Activated CD4-positive, alpha-beta T cell treated with anti-CD3 and anti-CD28 coated beads, Interleukin-2, amount 50 U/mL, for 4 hours (primary cell): Measurements from ENCODE around the gene MXD1.

Experiments
- DNase-seq, 2 experiments: peaks; one replicate each; pipeline ENCODE4 v3.0.0-alpha.2; 2020

The MXD1 gene

DNA sequence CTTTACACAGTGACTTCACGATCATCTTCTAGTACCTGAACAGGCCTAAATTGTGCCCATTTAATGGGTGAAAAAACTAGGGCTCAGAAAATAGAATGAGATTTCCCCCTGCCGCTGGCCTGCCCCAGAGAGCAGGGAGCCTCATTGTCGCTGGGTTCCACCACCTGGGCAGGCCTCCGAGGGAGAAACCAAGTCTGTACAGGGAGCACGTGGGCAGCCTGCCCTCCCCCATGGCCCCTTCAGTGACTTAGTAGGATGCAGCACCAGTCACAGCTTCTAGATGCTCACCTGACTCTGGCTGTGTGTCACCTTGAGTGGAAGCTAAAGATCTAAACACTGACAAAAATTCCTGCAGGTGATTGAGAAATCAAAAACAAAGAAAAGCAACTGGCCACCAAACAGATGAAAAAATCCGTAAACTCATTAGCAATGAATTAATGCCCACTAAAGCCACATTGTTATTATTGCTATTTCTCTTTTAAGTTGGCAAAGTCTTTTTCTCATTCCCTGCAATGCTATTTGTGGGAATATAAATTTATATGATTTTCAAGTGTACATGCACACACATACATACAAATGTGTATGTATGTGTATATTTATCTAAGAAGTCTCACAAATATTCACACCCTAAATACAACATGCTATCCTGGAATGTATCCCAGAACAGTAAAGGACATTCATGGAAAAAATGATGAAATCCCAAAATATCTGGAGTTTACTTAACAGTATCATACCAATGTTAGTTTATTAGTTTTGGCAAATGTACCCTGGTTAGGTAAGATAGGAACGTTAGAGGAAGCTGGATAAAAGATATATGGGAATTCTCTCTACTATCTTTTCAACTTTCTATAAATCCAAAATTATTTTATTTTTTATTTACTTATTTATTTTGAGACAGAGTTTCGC lies 65.2 kb downstream of the MXD1 start:
- DNase-seq, result no peak

DNA sequence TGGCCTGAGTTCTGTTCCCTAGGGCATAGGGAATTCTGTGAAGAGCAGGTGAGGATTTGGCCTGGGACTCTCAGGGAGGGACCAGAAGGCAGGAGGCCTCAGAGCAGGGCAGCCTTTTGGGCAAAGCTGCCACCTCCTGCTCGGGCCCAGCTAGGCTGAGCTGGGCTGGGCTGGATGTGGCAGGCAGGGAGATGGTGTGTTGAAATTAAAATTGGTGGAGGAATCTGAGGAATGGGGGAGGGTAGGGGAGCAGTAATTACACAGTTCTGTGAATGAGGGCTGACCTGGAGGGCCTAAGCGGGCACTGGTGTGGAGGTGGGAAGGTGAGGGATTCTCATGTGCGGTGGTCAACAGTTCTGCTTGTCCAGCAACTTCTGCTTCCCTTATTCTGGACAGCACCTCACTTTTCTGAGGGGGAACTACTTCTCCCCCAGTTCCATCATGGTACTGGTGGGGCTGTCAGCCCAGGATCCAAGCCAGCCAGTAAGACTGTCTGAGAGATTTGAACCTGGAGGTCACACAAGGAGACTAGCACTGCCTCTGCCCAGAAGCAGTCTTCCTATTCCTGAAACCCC lies 68.6 kb downstream of the MXD1 start:
- no peak for DNase-seq

DNA sequence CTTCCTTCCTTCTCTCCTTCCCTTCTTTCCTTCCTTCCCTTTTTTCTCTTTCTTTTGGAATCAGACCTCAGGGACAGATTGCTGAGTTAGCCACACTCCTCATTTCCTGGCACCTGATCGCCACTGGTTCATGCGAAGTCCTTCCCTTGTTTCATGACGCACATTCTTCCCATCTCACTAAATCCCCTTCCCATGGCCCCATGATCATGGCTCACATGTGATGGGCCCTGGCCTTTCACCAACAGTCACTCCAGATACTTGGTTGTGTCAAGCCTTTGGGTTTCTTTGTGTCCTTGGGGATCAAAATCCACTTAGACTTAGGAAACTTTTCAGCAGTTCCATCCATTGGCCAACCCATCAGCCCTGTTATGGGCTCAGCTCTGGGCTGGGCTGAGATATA lies 70.3 kb downstream of the MXD1 start:
- no peak for DNase-seq

DNA sequence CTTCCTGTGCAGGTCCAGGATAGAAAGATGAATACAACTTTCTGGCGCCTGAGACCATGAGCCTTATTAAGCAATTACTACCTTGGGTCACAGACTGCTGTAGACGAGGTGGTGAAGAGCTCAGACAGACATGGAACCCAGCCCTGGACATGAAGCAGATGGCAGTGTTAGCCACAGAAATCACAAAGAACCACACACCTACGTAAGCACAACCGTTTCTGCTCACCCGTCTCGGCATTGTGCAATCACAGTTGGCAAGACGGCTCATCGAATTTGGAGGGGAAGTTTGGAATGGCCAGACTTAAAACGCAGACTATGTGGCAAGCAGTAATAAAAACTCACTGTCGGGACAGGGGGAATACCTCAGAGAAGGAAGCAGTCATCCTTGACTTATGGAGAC lies 70.8 kb downstream of the MXD1 start:
- DNase-seq, result no peak

DNA sequence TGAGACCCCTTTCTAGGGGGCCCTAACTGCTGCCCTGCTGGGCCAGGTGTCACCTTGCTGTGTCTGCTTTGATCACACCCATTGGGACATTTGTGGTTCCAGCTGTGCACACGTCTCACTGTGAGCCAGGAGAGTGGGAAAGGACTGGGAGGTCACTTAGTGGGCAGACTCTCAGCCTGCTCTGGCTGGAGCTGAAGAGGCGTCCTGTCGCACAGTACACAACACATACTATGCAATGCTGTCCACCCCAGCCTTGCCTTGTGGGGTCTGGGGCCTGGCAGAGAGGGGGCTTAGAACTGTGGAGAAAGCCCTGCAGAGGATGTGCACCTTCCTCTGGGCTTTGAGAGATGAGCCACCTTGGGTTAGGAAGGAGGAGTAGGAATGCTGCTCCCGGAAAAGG lies 71.8 kb downstream of the MXD1 start:
- DNase-seq, result no peak

DNA sequence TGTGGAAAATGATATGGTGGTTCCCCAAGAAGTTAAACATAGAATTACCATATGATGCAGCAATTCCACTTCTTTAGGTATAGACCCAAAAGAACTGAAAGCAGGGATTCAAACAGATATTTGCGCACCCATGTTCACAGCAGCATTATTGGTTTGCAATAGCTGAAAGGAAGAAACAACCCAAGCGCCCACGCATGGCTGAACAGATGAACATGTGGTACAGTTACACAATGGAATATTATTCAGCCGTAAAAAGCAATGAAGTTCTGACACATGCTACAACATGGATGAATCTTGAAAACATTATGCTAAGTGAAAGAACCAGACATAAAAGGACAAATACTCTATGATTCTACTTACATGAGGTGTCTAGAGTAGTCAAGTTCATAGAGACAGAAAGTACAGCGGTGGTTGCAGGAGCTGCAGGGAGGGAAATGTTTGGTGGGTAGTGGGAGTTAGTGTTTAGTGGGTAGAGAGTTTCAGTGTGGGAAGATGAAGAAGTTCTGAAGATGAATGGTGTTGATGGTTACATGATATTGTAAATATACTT lies 73.3 kb downstream of the MXD1 start:
- DNase-seq, result no peak

DNA sequence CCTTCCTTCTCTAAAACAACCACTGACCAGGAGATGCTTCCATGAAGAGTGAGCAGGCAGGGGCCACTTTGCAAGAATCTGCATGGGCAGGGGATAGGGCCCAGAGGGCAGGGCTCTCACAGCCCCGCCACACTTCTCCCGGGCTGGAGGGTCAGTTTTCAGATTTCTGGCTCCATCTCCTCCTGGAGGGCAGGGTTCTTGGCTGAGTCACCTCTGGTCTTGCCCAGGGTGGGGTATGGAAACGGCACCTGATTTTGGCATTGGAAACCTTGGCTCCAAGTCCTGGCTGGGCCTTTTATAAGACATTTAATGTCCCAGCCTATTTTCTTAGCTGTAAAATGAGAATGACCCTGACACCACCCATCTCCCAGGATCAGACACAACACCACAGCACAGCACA lies 74.1 kb downstream of the MXD1 start:
- DNase-seq, result no peak

DNA sequence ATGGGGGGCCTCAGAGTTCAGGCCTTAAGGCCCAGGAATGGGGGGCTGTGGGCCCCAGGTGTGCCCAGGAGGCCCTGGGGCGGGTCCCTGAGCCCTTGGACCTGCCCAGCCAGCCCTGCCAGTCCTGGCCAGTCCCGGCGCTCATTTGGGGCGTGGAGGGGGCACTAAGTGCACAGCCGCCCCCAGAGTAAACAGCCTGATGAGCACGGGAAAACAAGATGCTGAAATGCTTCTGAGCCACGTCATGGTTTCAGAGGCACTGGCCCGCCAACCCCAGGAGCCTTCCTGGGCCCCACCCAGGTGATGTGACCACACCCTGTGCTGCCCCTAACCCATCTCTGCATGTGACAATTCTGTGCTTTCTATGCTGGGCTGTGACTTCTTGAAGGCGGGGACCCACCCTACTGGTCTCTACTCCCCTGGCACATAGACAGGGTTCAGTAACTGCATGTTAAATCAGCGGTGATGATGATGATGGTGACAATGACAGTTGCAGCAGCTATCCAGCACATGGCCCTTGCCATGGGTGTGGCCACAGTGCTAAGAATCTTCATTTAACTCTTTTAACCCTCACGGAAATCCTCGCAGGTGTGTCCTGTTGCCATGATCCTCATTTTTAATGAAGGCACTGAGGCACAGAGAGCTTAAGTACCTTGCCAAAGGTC lies 74.7 kb downstream of the MXD1 start:
- DNase-seq, result no peak
